Measurements from ENCODE around the gene HMX2.

DNA sequence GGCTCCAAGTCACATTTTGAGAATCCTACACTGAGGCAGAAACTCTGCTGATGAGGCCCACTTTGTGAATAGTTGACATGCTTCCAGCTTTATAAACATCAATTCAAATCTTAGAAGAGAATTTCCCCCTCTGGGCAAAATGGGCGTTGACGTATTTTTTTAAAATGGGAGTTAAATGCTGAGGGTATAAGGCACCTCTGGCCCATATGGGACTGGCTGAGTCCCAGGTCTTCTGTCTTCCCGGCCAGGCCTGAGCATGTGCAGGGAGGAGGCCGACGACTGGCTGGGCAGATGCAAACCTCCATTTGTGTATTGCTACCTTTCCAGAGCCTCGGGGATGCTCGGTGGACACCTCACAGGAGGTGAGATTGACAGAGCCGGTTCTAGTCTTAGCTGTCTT lies 44.0 kb downstream of the HMX2 start:
- no peak for TF ChIP-seq ZNF44 (CRISPR knock-in tag; IDR thresholded peaks at IDR 0.05)
- no peak for TF ChIP-seq ZMYM4 (CRISPR knock-in tag; IDR thresholded peaks at IDR 0.05)
- TF ChIP-seq NR2C2 (CRISPR knock-in tag; IDR thresholded peaks at IDR 0.05; ENCODE audit: borderline replicate concordance): no peak
- no peak for TF ChIP-seq ZNF644 (CRISPR knock-in tag; IDR thresholded peaks at IDR 0.05; ENCODE audit: low read depth)
- TF ChIP-seq ZNF24 (IDR thresholded peaks at IDR 0.05): no peak
- TF ChIP-seq, protein P1, sequence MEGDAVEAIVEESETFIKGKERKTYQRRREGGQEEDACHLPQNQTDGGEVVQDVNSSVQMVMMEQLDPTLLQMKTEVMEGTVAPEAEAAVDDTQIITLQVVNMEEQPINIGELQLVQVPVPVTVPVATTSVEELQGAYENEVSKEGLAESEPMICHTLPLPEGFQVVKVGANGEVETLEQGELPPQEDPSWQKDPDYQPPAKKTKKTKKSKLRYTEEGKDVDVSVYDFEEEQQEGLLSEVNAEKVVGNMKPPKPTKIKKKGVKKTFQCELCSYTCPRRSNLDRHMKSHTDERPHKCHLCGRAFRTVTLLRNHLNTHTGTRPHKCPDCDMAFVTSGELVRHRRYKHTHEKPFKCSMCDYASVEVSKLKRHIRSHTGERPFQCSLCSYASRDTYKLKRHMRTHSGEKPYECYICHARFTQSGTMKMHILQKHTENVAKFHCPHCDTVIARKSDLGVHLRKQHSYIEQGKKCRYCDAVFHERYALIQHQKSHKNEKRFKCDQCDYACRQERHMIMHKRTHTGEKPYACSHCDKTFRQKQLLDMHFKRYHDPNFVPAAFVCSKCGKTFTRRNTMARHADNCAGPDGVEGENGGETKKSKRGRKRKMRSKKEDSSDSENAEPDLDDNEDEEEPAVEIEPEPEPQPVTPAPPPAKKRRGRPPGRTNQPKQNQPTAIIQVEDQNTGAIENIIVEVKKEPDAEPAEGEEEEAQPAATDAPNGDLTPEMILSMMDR (CRISPR knock-in tag; IDR thresholded peaks at IDR 0.05): no peak
- TF ChIP-seq, protein P2, sequence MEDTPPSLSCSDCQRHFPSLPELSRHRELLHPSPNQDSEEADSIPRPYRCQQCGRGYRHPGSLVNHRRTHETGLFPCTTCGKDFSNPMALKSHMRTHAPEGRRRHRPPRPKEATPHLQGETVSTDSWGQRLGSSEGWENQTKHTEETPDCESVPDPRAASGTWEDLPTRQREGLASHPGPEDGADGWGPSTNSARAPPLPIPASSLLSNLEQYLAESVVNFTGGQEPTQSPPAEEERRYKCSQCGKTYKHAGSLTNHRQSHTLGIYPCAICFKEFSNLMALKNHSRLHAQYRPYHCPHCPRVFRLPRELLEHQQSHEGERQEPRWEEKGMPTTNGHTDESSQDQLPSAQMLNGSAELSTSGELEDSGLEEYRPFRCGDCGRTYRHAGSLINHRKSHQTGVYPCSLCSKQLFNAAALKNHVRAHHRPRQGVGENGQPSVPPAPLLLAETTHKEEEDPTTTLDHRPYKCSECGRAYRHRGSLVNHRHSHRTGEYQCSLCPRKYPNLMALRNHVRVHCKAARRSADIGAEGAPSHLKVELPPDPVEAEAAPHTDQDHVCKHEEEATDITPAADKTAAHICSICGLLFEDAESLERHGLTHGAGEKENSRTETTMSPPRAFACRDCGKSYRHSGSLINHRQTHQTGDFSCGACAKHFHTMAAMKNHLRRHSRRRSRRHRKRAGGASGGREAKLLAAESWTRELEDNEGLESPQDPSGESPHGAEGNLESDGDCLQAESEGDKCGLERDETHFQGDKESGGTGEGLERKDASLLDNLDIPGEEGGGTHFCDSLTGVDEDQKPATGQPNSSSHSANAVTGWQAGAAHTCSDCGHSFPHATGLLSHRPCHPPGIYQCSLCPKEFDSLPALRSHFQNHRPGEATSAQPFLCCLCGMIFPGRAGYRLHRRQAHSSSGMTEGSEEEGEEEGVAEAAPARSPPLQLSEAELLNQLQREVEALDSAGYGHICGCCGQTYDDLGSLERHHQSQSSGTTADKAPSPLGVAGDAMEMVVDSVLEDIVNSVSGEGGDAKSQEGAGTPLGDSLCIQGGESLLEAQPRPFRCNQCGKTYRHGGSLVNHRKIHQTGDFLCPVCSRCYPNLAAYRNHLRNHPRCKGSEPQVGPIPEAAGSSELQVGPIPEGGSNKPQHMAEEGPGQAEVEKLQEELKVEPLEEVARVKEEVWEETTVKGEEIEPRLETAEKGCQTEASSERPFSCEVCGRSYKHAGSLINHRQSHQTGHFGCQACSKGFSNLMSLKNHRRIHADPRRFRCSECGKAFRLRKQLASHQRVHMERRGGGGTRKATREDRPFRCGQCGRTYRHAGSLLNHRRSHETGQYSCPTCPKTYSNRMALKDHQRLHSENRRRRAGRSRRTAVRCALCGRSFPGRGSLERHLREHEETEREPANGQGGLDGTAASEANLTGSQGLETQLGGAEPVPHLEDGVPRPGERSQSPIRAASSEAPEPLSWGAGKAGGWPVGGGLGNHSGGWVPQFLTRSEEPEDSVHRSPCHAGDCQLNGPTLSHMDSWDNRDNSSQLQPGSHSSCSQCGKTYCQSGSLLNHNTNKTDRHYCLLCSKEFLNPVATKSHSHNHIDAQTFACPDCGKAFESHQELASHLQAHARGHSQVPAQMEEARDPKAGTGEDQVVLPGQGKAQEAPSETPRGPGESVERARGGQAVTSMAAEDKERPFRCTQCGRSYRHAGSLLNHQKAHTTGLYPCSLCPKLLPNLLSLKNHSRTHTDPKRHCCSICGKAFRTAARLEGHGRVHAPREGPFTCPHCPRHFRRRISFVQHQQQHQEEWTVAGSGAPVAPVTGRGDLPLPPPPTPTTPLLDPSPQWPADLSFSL (CRISPR knock-in tag; IDR thresholded peaks at IDR 0.05): no peak
- no peak for TF ChIP-seq RFX5 (IDR thresholded peaks at IDR 0.05; ENCODE audit: low read depth, low read length)
- TF ChIP-seq CCDC6 (CRISPR knock-in tag; IDR thresholded peaks at IDR 0.05): no peak
- no peak for TF ChIP-seq MXI1 (IDR thresholded peaks at IDR 0.05; ENCODE audit: borderline replicate concordance, low read depth, low read length)
- no peak for TF ChIP-seq KAT8 (CRISPR knock-in tag; IDR thresholded peaks at IDR 0.05)
- no peak for TF ChIP-seq ATF1 (CRISPR knock-in tag; IDR thresholded peaks at IDR 0.05)

All from HepG2 (cell line).